ENCODE data around the gene CFAP107. TPM values are rescaled to one million over a fixed set of nuclear protein-coding genes. Genes with fewer than 3 reads are reported as not detected.

CFAP107 gene
- total RNA-seq (2022; extraction: Qiagen RNA extraction; ENCODE audit: low read depth): not detected in 5 replicates

GRCh38 chr1:12745992-12746323 lies at the start of gene CFAP107:
Gene CFAP107, plus strand, starts transcription at chr1:12746200. Its CDS starts 231 bp downstream, at chr1:12746431.

GRCh38 chr1:12715896-12716437 lies 30.0 kb upstream of the CFAP107 start, which contains the start of gene AADACL3:
Gene AADACL3, plus strand, starts transcription at chr1:12716110. Its CDS starts 67 bp downstream, at chr1:12716177.

GRCh38 chr1:12773438-12773837 lies 27.4 kb downstream of the CFAP107 start, which contains the start of gene PRAMEF12:
Gene PRAMEF12, plus strand, starts transcription at chr1:12773738. Its CDS starts 1,130 bp downstream, at chr1:12774868.

GRCh38 chr1:12791097-12791496 lies 45.1 kb downstream of the CFAP107 start, which contains the start of gene PRAMEF1:
Gene PRAMEF1, plus strand, starts transcription at chr1:12791397. Its CDS starts 1,831 bp downstream, at chr1:12793228.

Other genes starting within 250 kb of the CFAP107 start
- gene DHRS3, start 128.0 kb upstream of the CFAP107 start, total RNA-seq (2022; extraction: Qiagen RNA extraction; ENCODE audit: low read depth): 42.1 to 61.0 TPM (median 59.8 TPM) in 5 replicates
- not detected in 5 replicates for gene AADACL4, start 102.1 kb upstream of the CFAP107 start, total RNA-seq (2022; extraction: Qiagen RNA extraction; ENCODE audit: low read depth)
- gene AADACL3, start 30.1 kb upstream of the CFAP107 start, total RNA-seq (2022; extraction: Qiagen RNA extraction; ENCODE audit: low read depth): not detected in 5 replicates
- not detected in 5 replicates for gene PRAMEF12, start 27.5 kb downstream of the CFAP107 start, total RNA-seq (2022; extraction: Qiagen RNA extraction; ENCODE audit: low read depth)
- not detected in 5 replicates for gene PRAMEF1, start 45.2 kb downstream of the CFAP107 start, total RNA-seq (2022; extraction: Qiagen RNA extraction; ENCODE audit: low read depth)
- not detected in 5 replicates for gene PRAMEF11, start 85.2 kb downstream of the CFAP107 start, total RNA-seq (2022; extraction: Qiagen RNA extraction; ENCODE audit: low read depth)
- gene HNRNPCL1, start 102.5 kb downstream of the CFAP107 start, total RNA-seq (2022; extraction: Qiagen RNA extraction; ENCODE audit: low read depth): not detected in 5 replicates
- gene PRAMEF2, start 110.9 kb downstream of the CFAP107 start, total RNA-seq (2022; extraction: Qiagen RNA extraction; ENCODE audit: low read depth): not detected in 5 replicates
- not detected in 5 replicates for gene PRAMEF4, start 140.0 kb downstream of the CFAP107 start, total RNA-seq (2022; extraction: Qiagen RNA extraction; ENCODE audit: low read depth)
- not detected in 5 replicates for gene PRAMEF10, start 152.1 kb downstream of the CFAP107 start, total RNA-seq (2022; extraction: Qiagen RNA extraction; ENCODE audit: low read depth)
- gene PRAMEF7, start 170.4 kb downstream of the CFAP107 start, total RNA-seq (2022; extraction: Qiagen RNA extraction; ENCODE audit: low read depth): not detected in 5 replicates
- not detected in 5 replicates for gene PRAMEF6, start 201.4 kb downstream of the CFAP107 start, total RNA-seq (2022; extraction: Qiagen RNA extraction; ENCODE audit: low read depth)

All from A549 treated with CpdA at 1 μM for 4 hours (cell line).